KOPT-K1 (cell line): Measurements from ENCODE around the gene PHACTR1.

ENCODE experiments used
- H3K27ac ChIP-seq: fragments of 200-600 bp; sonication (generic); 2 replicates; pipeline ENCODE4 v1.5.1; 2016; ENCODE audit warnings: antibody characterized with exemption, mild to moderate bottlenecking, low read depth, low read length; ENCODE audit not compliant: poor library complexity, severe bottlenecking
- H3K36me3 ChIP-seq: fragments of 200-600 bp; sonication (generic); 2 replicates; pipeline ENCODE4 v1.5.1; 2017; ENCODE audit warnings: antibody characterized with exemption, mild to moderate bottlenecking, low read length, moderate library complexity; ENCODE audit not compliant: insufficient read depth
- H3K9me3 ChIP-seq: fragments of 200-600 bp; sonication (generic); 2 replicates; pipeline ENCODE4 v1.5.1; 2017; ENCODE audit warnings: antibody characterized with exemption, low read length, mild to moderate bottlenecking; ENCODE audit not compliant: insufficient read depth, poor library complexity, severe bottlenecking

PHACTR1 gene

GRCh38 chr6:12716298-12716916, at the start of gene PHACTR1:
PHACTR1 (plus strand) TSS chr6:12716767.
- H3K9me3 ChIP-seq: no peaks in the 10 kb centered on the region
- H3K27ac ChIP-seq: no peak within 1 kb of the TSS
- H3K36me3 ChIP-seq: no peaks in the 10 kb centered on the region

- Histone ChIP-seq H3K36me3 (no peaks in the 10 kb centered on the region), H3K27ac (no peak overlapping the region), H3K9me3 (no peaks in the 10 kb centered on the region)
Observed at GRCh38 chr6:12666886-12667285, 49.7 kb upstream of the PHACTR1 start.

- Histone ChIP-seq H3K36me3 (no peaks in the 10 kb centered on the region), H3K9me3 (no peaks in the 10 kb centered on the region), H3K27ac (no peak overlapping the region)
Observed at GRCh38 chr6:12675931-12676330, 40.6 kb upstream of the PHACTR1 start.

- H3K36me3 ChIP-seq: no peaks in the 10 kb centered on the region
- no peak overlapping the region for H3K27ac ChIP-seq
- H3K9me3 ChIP-seq: no peaks in the 10 kb centered on the region
Observed at GRCh38 chr6:12679341-12679740, 37.2 kb upstream of the PHACTR1 start.

GRCh38 chr6:12693122-12693521, 23.4 kb upstream of the PHACTR1 start:
- H3K9me3 ChIP-seq: no peaks in the 10 kb centered on the region
- H3K36me3 ChIP-seq: no peaks in the 10 kb centered on the region
- H3K27ac ChIP-seq: no peak overlapping the region

GRCh38 chr6:12698298-12698697, 18.3 kb upstream of the PHACTR1 start:
- H3K36me3 ChIP-seq: no peaks in the 10 kb centered on the region
- H3K27ac ChIP-seq: no peak overlapping the region
- no peaks in the 10 kb centered on the region for H3K9me3 ChIP-seq

- Histone ChIP-seq H3K36me3 (no peaks in the 10 kb centered on the region), H3K27ac (no peak overlapping the region), H3K9me3 (no peaks in the 10 kb centered on the region)
Observed at GRCh38 chr6:12704946-12705345, 11.6 kb upstream of the PHACTR1 start.

GRCh38 chr6:12709116-12709515, 7.5 kb upstream of the PHACTR1 start:
- Histone ChIP-seq H3K9me3 (no peaks in the 10 kb centered on the region), H3K27ac (no peak overlapping the region), H3K36me3 (no peaks in the 10 kb centered on the region)

- no peak overlapping the region for H3K27ac ChIP-seq
- no peaks in the 10 kb centered on the region for H3K9me3 ChIP-seq
- no peaks in the 10 kb centered on the region for H3K36me3 ChIP-seq
Observed at GRCh38 chr6:12709556-12710232, 6.9 kb upstream of the PHACTR1 start.

- Histone ChIP-seq H3K27ac (no peak overlapping the region), H3K9me3 (no peaks in the 10 kb centered on the region), H3K36me3 (no peaks in the 10 kb centered on the region)
Observed at GRCh38 chr6:12710921-12711320, 5.6 kb upstream of the PHACTR1 start.

- Histone ChIP-seq H3K9me3 (no peaks in the 10 kb centered on the region), H3K27ac (no peak overlapping the region), H3K36me3 (no peaks in the 10 kb centered on the region)
Observed at GRCh38 chr6:12714022-12714421, 2.5 kb upstream of the PHACTR1 start.

- no peaks in the 10 kb centered on the region for H3K36me3 ChIP-seq
- no peaks in the 10 kb centered on the region for H3K9me3 ChIP-seq
- H3K27ac ChIP-seq: no peak overlapping the region
Observed at GRCh38 chr6:12715437-12715836, 1.1 kb upstream of the PHACTR1 start.

GRCh38 chr6:12717356-12717755, 789 bp downstream of the PHACTR1 start:
- H3K9me3 ChIP-seq: no peaks in the 10 kb centered on the region
- no peak overlapping the region for H3K27ac ChIP-seq
- no peaks in the 10 kb centered on the region for H3K36me3 ChIP-seq

GRCh38 chr6:12718015-12718414, 1.4 kb downstream of the PHACTR1 start:
- Histone ChIP-seq H3K36me3 (no peaks in the 10 kb centered on the region), H3K9me3 (no peaks in the 10 kb centered on the region), H3K27ac (no peak overlapping the region)

- Histone ChIP-seq H3K36me3 (no peaks in the 10 kb centered on the region), H3K9me3 (no peaks in the 10 kb centered on the region), H3K27ac (no peak overlapping the region)
Observed at GRCh38 chr6:12719017-12719416, 2.5 kb downstream of the PHACTR1 start.

- H3K27ac ChIP-seq: no peak overlapping the region
- H3K9me3 ChIP-seq: no peaks in the 10 kb centered on the region
- no peaks in the 10 kb centered on the region for H3K36me3 ChIP-seq
Observed at GRCh38 chr6:12720310-12720709, 3.7 kb downstream of the PHACTR1 start.
